Smooth muscle cell (in vitro differentiated cells): ENCODE measurements around the gene WDR91. TPM values are rescaled to one million over a fixed set of nuclear protein-coding genes. Genes with fewer than 3 reads are reported as not detected.

Source experiments
- DNase-seq: peaks from one replicate; lab custom pipeline; 2025; ENCODE audit not compliant: unreplicated experiment; lab: John Stamatoyannopoulos, UW
- H2AFZ ChIP-seq: fragments of 200-600 bp; sonication (generic); 2 replicates; pipeline ENCODE4 v1.6.0; 2016; ENCODE audit warnings: antibody characterized with exemption, low read depth, mild to moderate bottlenecking
- H3F3A ChIP-seq: fragments of 200-600 bp; sonication (generic); 2 replicates; pipeline ENCODE4 v1.6.0; 2017; ENCODE audit warnings: antibody characterized with exemption, low read depth
- H3K27ac ChIP-seq: fragments of 200-600 bp; sonication (generic); 2 replicates; pipeline ENCODE4 v1.5.1; 2016; ENCODE audit warnings: low read depth, mild to moderate bottlenecking
- H3K27me3 ChIP-seq: fragments of 200-600 bp; sonication (generic); 2 replicates; pipeline ENCODE4 v1.6.1; 2016; ENCODE audit warnings: low read depth, mild to moderate bottlenecking
- H3K36me3 ChIP-seq: fragments of 200-600 bp; sonication (generic); 2 replicates; pipeline ENCODE4 v1.5.1; 2016; ENCODE audit warnings: low read depth
- H3K4me1 ChIP-seq: fragments of 200-600 bp; sonication (generic); 2 replicates; pipeline ENCODE4 v1.5.1; 2016; ENCODE audit warnings: low read depth
- H3K4me2 ChIP-seq: fragments of 200-600 bp; sonication (generic); 2 replicates; pipeline ENCODE4 v1.6.0; 2016; ENCODE audit warnings: mild to moderate bottlenecking
- H3K4me3 ChIP-seq: fragments of 200-600 bp; sonication (generic); 2 replicates; pipeline ENCODE4 v1.5.1; 2016; ENCODE audit warnings: mild to moderate bottlenecking
- H3K79me2 ChIP-seq: fragments of 200-600 bp; sonication (generic); 2 replicates; pipeline ENCODE4 v1.6.0; 2016; ENCODE audit warnings: low read depth, mild to moderate bottlenecking
- H3K9ac ChIP-seq: fragments of 200-600 bp; sonication (generic); 2 replicates; pipeline ENCODE4 v1.6.0; 2016; ENCODE audit warnings: low read depth
- H3K9me3 ChIP-seq: fragments of 200-600 bp; sonication (generic); replicated peaks from 2 replicates; pipeline ENCODE4 v1.5.1; 2016; ENCODE audit warnings: low read depth
- H4K20me1 ChIP-seq: fragments of 200-600 bp; sonication (generic); 2 replicates; pipeline ENCODE4 v1.6.0; 2016; ENCODE audit warnings: low read depth
- CTCF ChIP-seq: fragments of 200-600 bp; sonication (generic); IDR thresholded peaks from 2 replicates; pipeline ENCODE4 v1.5.1; 2017; ENCODE audit warnings: borderline replicate concordance, mild to moderate bottlenecking, antibody characterized with exemption; ENCODE audit not compliant: insufficient read depth, poor library complexity, severe bottlenecking
- WGBS: methylation state at CpG from one replicate; pipeline ENCODE4 v1.1.7; 2016; ENCODE audit warnings: low lambda C conversion rate; 5-methylcytosine and 5-hydroxymethylcytosine counted together
- polyA plus RNA-seq: library from polyadenylated mRNA; unstranded; fragments of >200 nt; fragmentation: Nextera tagmentation; extraction: Ambion mirVana; gene quantifications from 2 replicates; pipeline ENCODE4 v1.2.1, GENCODE V29; 2016
- total RNA-seq: library from RNA; depleted of rRNA; stranded (reverse); fragments of >200 nt; gene quantifications from 2 replicates; pipeline ENCODE4 v1.2.3, GENCODE V29; 2014

The WDR91 gene
- total and polyA plus RNA-seq, 2 experiments from 2014 or later = 6.6 to 6.8 TPM

DNA sequence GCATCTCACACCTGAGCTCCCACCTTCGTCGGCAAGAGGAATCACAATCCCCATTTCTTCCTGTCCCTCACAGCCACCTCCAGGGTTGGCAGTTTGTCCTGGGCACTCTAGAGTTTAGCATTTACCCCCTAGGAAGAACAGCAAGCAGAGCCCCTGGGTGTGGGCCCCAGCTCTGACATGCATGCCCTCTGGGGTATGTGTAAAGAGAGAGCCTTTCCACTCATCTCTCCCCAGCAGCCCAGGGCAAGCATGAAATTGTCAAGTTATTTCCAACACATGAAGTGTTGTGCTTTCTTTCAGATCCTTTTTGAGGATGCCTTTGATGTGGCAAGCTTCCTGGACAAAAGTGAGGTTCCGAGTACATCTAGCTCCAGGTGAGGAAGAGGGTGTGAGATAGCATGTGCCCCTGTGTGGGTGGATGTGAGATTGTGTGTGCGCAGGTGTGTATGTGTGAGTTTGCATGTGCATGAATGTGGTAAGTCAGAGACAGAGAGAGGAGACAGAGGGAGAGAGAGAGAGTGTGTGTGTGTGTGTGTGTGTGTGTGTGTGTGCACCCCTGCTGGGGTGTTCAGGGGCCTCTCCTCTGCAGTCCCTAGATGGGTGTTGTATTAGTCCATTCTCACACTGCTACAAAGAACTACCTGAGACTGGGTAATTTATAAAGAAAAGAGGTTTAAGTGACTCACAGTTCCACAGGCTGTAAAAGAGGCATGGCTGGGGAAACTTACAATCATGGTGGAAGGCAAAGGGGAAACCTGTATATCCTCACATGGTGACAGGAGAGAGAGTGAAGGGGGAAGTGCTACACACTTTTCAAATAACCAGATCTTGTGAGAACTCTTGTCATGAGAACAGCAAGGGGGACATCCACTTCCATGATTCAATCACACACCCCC is 40.4 kb upstream of the WDR91 start:
- Histone ChIP-seq H2AFZ (no peak overlapping the region), H3K4me2 (no peak overlapping the region), H3K27me3 (no peaks in the 10 kb centered on the region), H3K27ac (no peak overlapping the region), H3K9me3 (no peaks in the 10 kb centered on the region), H3K4me1 (peaks cover 4% of the 10 kb centered on the region), H3K4me3 (no peak overlapping the region), H3F3A (no peaks in the 10 kb centered on the region), H3K36me3 (no peaks in the 10 kb centered on the region), H4K20me1 (no peaks in the 10 kb centered on the region), H3K79me2 (no peaks in the 10 kb centered on the region), H3K9ac (no peak overlapping the region)
- 93% methylated on average over 4 of the region's 4 CpGs for WGBS
- no peak for TF ChIP-seq CTCF
- no peak for DNase-seq

GRCh38 chr7:135248546-135248945 is 37.2 kb upstream of the WDR91 start:
- Histone ChIP-seq H3K9me3 (no peaks in the 10 kb centered on the region), H3K4me1 (no peaks in the 10 kb centered on the region), H3F3A (no peaks in the 10 kb centered on the region), H3K79me2 (no peaks in the 10 kb centered on the region), H3K4me2 (no peak overlapping the region), H2AFZ (no peak overlapping the region), H3K4me3 (no peak overlapping the region), H3K9ac (no peak overlapping the region), H3K27ac (no peak overlapping the region), H3K27me3 (peaks cover 3% of the 10 kb centered on the region), H4K20me1 (no peaks in the 10 kb centered on the region), H3K36me3 (no peaks in the 10 kb centered on the region)
- WGBS = 83% methylated on average over 3 of the region's 3 CpGs
- no peak for TF ChIP-seq CTCF
- DNase-seq = no peak

DNA sequence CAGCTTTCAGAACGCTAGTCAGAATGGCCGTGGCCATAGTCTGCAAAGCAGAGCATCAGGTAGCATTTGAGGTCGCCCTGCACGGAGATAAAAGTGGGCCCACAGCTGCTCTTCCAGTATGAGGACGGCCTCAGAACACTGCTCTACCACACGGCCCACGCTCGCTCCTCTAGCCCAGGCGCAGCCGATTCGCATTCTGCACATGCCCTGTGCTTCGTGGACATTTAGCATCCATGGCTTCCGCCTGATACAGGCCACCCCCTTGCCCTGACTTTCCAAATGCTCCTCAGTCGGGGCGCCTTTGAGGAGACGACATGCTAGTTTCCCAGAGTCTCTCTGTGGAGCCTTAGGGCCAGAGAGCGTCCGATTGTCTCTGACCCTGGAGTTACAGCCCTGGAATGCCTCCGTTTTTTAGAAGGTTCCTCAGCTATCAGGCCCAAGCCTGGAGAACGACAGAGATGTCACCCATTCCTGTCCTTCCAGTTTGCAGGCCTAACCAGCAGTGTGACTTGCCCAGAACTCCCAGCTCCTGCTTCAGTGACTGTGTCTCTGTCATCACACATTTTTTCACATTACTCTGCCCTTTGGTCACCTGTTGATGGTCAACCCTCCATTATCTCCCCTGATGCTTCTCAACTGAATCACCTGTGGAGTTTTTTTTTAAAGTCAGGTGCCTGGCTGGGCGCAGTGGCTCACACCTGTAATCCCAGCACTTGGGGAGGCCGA is 36.6 kb upstream of the WDR91 start:
- H3K9ac ChIP-seq = no peak overlapping the region
- no peaks in the 10 kb centered on the region for H4K20me1 ChIP-seq
- peaks cover 3% of the 10 kb centered on the region for H3K27me3 ChIP-seq
- H3K4me3 ChIP-seq = no peak overlapping the region
- no peak overlapping the region for H3K27ac ChIP-seq
- no peaks in the 10 kb centered on the region for H3K4me1 ChIP-seq
- no peak overlapping the region for H3K4me2 ChIP-seq
- DNase-seq = no peak
- H3F3A ChIP-seq = no peaks in the 10 kb centered on the region
- WGBS = 93% methylated on average over 22 of the region's 22 CpGs
- H3K9me3 ChIP-seq = no peaks in the 10 kb centered on the region
- no peaks in the 10 kb centered on the region for H3K79me2 ChIP-seq
- H3K36me3 ChIP-seq = no peaks in the 10 kb centered on the region
- TF ChIP-seq CTCF = no peak
- no peak overlapping the region for H2AFZ ChIP-seq
